NK-92 treated with Interleukin-12 subunit alpha and Interleukin-12 subunit beta, amount 100 ng/mL, for 24 hours (cell line): Measurements from ENCODE around the gene ANKRD23.

Source experiments
- DNase-seq: peaks from one replicate; lab custom pipeline; 2025; lab: John Stamatoyannopoulos, UW

Gene ANKRD23

GRCh38 chr2:96863056-96863455 is 19.2 kb upstream of the ANKRD23 start:
- DNase-seq, result peak; percentile 40

GRCh38 chr2:96861074-96861473 is 17.3 kb upstream of the ANKRD23 start:
- DNase-seq, result no peak

GRCh38 chr2:96860065-96861029 is 16.5 kb upstream of the ANKRD23 start:
- no peak for DNase-seq

GRCh38 chr2:96859681-96860064 is 15.9 kb upstream of the ANKRD23 start:
- no peak for DNase-seq

GRCh38 chr2:96859099-96859649 is 15.4 kb upstream of the ANKRD23 start:
- DNase-seq, result no peak

- peak; percentile 94 for DNase-seq
These were observed 14.0 kb upstream of the ANKRD23 start, which contains the start of gene ANKRD39 for GRCh38 chr2:96857667-96858372. Gene ANKRD39 (minus strand): TSS chr2:96858016. CDS start chr2:96857987, 29 bp downstream.

- no peak for DNase-seq
These were observed 13.2 kb upstream of the ANKRD23 start for GRCh38 chr2:96856776-96857666.

GRCh38 chr2:96853321-96853720 is 9.5 kb upstream of the ANKRD23 start:
- no peak for DNase-seq

GRCh38 chr2:96852667-96853066 is 8.8 kb upstream of the ANKRD23 start:
- DNase-seq, result no peak

GRCh38 chr2:96848264-96848663 is 4.4 kb upstream of the ANKRD23 start:
- no peak for DNase-seq

GRCh38 chr2:96847586-96847985 is 3.8 kb upstream of the ANKRD23 start:
- DNase-seq, result no peak

GRCh38 chr2:96846825-96847224 is 3.0 kb upstream of the ANKRD23 start:
- DNase-seq, result no peak

GRCh38 chr2:96844405-96844808 is 586 bp upstream of the ANKRD23 start:
- DNase-seq, result no peak

- DNase-seq, result no peak
These were observed 1.2 kb downstream of the ANKRD23 start for GRCh38 chr2:96842600-96842999.

- DNase-seq, result no peak
These were observed 1.9 kb downstream of the ANKRD23 start for GRCh38 chr2:96841701-96842495.

- DNase-seq, result no peak
These were observed 3.7 kb downstream of the ANKRD23 start for GRCh38 chr2:96839875-96840850.

- DNase-seq, result no peak
These were observed 4.4 kb downstream of the ANKRD23 start for GRCh38 chr2:96839293-96839874.

- DNase-seq, result no peak
These were observed 5.2 kb downstream of the ANKRD23 start for GRCh38 chr2:96838345-96839292.
